GM19351 (cell line): Measurements from ENCODE around the gene SEZ6L.

Experiments used
- ATAC-seq: cut with Tn5 transposase; IDR thresholded peaks from one replicate; pipeline ENCODE4 v1.9.1; 2021; ENCODE audit warnings: mild to moderate bottlenecking, moderate library complexity; ENCODE audit not compliant: unreplicated experiment

SEZ6L gene

DNA sequence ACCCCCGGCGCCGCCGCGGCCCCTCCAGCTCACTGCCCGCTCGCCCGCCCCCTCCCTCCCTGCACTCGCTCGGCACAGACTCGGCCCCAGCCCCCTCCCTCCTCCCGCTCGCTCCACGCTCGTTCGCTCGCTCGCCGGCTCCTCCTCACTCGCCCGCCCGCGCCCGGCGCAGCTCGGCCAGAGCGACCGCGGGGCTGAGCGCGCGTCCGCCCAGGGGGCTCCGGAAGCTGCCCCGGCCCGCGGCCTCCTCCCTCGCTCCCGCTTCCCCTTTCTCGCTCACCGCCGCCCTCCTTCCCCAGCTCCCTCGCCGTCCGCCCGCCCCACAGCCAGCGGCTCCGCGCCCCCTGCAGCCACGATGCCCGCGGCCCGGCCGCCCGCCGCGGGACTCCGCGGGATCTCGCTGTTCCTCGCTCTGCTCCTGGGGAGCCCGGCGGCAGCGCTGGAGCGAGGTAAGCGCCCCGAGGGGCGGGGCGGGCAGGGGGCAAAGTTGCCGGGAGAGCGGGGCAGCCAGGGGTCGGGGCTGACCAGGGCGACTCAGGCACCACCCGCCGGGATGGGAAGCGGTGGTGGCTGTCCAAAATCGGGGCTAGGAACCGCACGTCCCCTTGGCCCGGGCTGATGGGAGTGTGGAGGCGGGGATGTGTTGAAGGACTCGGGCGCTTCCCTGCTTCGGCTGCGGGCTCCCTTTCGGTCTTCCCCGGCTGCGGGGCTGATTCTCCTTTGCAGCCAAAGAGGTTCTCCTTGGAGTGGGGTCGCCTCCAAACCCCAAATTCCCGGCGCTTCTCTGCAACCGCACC is at the start of gene SEZ6L:
Gene SEZ6L (plus strand): TSS at position 148 of the 797 bp plus-strand sequence. CDS start 208 bp downstream, at position 356.
- ATAC-seq: no peak

DNA sequence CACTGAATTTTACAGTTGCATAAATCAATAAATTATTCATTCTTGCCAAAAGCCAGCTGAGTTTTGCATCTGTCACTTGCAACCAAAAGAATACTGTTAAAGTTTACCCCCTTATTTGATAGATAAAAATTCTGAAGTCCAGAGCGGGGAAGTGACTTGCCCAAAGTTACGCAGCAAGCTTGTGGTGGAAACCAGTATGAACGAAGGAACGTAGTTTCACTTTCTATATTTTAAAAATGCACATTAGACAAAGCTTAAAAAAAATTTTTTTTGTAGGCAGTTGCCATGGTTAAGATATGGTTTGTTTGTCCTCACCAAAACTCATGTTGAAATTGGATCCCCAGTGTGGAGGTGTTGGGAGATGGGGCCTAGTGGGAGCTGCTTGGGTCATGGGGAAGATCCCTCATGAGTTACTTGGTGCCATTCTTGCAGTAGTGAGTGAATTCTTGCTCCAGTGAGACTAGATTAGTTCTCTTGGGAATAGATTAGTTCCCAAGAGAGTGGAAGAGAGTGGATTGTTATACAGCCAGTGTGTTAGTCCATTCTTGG is 46.3 kb upstream of the SEZ6L start:
- ATAC-seq: no peak

DNA sequence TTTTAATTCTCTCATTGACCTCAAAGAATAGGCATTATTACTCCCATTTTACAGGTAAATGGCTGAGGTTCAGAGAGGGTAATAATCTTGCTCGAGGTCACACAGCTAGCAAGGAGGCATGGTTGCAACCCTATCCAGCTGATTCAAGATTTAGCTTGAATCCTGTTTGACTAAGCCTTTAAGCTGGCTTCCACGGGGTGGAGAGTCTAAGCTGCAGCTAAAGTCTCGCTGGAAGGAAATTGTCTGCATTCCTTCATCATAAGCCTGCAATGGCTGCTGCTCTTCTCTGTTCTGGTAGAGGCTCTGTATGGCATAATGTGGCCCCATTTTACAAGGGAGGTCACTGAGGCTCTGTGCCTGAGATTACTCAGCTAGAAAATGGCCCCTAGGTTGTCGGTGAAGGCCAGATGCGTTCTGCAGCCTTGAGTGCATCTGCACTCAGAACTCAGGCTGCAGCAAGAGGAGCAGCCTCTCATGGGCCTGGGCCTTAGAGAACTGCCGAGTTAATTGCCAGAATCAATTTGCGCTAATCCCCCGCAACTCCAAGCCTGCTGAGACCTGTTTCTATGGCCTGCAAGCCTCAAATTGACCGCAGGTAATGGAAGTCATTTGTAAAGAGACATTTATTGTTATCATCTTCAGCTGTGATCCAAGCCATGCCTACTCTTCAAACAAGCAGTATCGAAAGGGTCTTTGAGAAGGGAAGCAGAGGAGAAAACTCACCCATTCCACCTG is 44.1 kb upstream of the SEZ6L start:
- no peak for ATAC-seq

DNA sequence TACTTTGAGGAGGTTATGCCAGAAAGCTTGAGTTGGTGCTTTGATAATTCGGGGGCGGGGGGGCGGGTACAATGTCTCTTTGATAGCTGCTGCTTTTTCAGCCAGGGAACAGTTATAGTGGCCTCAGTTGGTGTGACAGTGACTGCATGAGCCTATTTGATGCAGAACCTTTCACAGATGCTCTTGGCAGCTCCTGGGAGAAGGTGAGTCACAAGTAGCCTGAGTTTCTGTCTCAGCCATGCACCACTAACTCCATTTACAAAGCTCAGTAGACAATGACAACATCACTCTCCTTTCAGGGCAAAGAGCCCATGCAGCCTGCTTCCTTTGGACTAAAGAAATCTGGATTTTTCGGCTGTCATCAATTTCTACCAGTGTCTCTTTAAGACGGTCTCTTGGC is 42.1 kb upstream of the SEZ6L start:
- ATAC-seq: no peak

DNA sequence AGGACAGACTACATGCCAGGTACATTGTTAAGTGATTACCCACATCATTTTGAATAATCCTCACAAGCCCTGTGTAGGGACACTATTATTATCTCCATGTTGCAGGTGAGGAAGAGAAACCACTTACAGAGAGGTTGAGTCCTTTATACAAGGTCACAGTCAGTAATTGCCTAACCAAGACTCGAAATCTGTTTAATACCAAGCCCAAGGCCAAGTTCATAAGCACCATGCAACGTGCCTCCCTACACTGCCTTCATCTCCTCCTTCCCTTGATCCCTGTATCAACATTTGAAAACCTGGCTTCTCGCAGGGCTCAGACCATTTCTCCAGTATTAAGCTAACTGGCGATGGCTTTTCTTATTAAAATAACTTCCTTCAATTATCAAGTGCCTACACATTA is 41.7 kb upstream of the SEZ6L start:
- no peak for ATAC-seq

DNA sequence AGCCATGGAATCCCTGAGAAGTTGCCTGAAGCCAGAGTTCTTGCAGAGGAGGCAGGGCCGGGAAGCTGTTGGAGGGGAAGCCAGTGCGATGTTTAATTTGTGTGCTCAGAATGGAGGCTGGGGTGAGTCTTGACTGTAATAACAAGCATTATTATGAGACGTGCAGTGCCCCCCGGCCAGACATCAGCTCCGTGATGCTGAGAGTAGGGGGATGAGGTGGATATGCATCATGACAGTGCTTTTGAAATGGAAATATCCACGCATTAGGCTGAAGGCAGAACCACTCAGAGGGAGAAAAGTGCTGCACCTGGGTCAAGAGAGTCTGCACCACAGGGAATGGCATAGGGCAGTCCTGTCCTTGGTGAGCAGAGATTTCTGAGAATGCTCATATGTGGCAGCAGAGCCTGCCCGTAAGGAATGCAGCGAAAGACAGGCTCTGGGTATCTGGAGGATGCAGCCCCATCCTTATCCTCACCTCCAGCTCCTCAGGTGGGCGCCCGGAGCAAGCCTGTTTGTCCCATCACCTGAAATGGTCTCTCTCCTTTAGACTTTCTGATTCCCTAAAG is 37.6 kb upstream of the SEZ6L start:
- ATAC-seq: no peak

DNA sequence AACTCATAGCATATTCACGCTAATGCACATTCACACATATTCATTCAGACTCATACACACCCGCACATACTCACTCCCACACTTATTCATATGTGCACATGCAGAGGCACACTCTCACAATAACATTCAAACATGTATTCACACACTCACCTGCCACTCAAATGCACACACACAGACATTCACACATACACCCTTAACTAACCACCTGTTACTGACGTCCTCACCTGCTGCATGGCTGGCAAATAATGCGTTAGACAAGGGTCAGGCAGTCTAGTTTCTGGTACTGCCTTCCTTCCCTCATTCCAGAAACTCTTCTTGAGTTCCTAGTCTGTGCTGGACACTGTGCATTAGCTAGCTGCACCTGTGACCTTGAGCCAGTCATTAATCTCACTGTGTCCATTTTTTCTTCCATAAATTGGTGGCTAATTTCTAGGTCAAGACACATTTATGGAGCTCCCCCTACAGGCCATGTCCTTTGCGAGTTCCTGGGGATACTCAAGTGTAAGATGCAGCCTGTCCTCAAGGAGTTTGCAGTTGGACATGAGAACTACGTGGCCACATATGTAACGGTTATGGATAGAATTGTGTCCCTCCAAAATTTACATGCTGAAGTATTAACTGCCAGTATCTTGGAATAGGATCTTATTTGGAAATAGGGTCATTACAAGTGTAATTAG is 34.5 kb upstream of the SEZ6L start:
- no peak for ATAC-seq

DNA sequence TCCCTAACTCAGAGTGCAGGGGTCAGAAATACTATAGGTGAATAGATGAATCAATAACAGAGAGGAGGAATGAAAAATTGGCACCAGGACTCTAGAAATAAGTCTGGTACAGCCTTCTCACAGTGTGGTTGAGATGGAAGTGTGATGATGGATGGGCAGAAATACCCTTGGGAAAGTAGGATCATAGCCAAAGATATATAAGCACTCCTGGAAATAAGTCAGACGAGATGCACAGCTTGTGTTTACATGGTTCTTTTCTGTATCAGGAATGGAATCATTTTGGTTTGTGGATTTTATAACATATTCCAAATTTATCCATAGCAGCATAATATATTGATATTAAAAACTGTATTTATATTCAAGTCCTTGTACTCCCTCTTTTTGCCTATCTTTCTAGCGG is 33.5 kb upstream of the SEZ6L start:
- ATAC-seq: no peak

DNA sequence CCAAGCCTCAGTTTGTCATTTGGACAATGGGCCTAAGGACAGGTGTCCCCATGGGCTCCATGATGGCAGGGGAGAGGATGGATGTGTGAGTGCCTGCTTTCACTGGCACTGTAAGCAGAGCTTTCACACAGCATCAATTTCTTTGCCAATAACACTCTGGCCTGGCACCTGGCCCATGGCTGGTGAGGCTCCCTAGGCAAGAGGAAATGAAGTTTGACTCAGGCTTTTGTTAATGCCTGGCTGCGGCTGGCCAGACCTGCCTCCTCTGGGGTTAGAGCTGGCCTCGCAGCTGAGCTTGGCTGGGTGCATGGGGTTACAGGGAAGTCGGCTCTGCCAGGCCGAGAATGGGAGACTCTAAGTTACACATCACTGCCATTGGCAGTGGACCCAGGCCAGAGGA is 30.0 kb upstream of the SEZ6L start:
- no peak for ATAC-seq

DNA sequence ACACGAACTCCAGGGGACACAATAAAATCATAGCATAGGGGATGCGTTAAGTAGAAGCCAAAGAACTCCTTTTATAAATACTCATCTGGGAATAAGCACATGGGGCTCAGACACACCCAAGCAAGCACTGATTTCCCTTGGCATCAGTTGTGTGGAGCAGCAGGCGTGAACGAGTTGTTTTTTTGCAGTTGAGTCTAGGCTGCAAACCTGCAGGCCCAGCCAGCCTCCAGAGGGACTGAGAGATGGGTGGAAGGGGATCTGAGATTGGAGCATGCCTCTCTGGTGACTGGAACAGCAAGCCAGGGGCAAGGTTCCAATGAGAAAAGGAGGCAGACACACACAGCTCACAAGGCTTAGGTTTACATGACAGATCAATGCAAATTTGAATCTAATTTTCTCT is 27.4 kb upstream of the SEZ6L start:
- no peak for ATAC-seq

DNA sequence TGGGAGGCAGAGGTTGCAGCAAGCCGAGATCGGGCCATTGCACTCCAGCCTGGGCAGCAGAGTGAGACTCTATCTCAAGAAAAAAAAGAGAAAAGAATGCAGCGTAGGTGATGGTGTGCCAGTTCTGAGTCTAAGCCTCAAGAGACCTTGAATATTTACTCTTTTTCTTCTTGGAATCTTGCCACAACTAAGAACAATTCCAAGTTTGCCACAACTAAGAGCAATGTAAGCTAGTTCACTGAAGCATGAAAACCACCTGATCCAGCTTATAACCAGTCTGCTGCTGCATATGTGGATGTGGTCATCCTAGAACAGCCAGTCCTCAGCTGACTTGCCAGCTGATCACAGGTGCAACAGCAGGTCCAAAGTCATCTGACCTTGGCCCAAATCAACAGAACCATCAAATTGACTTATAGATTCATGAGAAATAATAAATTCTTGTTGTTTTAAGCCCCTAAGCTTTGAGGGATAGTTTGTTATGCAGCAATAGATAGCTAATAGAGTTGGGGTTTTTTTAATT is 25.4 kb upstream of the SEZ6L start:
- no peak for ATAC-seq

DNA sequence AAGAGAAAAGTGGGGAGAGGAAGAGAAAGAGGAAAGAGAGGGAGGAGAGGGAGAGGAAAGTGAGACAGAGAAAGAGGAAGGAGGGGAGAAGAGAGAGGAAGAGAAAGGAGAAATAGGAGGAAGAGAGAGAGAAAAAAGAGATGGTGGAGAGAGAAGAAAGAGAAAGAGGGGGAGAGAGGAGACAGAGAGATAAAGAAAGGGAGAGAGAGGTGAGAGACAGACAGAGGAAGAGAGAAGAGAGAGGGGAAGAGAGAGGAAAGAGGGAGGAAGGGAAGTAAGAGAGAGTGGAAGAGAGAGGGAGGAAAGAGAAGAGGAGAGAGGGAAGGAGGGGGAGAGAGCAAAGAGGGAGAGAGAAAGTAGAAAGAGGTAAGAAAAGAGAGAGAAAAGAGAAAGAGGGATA is 9.4 kb upstream of the SEZ6L start:
- no peak for ATAC-seq

DNA sequence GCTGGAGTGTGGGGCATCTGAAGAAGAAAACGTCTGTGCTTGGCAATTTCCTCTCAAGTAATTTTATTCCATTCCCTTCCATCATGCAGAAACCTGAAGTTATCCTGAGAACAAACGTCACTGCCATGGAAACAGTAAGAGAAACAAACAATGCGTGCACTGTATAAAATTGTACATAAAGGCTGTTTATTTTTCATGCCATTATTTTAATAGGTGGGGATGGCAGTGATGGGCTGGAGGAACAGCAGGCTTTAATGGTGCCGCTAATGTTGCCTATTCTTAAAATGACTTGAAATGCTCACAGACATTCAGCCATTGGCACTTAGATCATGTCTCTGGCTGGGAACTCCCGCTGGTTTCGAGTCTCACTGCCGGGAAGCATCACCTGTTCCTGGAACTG is 7.5 kb upstream of the SEZ6L start:
- no peak for ATAC-seq

DNA sequence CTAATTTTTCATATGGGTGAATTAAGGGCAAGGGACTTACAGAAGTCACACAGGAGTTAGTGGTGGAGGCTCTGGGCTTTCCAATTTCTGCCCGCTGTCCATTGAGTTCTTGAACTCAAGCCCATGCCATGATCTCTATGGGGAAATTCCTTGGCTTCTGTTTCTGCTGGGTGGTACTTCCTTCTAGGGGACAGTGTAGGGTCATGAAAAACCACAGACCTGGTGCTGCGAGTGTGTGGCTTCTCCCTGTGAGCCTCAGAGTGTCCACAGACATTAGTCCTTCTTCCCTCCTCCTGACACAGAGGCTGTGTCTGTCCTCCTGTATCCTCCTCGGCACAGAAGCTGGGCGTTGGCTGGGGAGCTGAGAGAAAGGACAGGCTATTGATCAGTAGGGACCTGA is 6.3 kb upstream of the SEZ6L start:
- no peak for ATAC-seq

DNA sequence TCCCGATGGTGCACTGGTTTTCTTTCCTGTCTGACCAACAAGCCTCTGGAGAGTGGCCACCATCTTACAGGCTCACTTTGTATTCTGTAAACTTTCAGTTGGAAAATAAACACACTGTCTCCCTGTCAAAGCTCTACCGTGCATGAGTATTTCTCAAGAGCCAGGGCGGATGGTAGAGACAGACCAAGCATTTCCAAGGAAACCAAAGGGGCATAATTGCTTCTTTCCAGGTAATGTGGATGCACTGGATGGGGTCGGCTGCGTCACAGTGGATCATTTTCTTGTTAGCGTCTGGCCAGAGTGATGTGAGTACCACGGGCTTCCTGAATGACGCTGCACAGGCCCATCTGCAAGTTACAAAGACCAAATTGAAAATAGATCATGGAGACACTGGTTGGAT is 5.1 kb upstream of the SEZ6L start:
- ATAC-seq: no peak

DNA sequence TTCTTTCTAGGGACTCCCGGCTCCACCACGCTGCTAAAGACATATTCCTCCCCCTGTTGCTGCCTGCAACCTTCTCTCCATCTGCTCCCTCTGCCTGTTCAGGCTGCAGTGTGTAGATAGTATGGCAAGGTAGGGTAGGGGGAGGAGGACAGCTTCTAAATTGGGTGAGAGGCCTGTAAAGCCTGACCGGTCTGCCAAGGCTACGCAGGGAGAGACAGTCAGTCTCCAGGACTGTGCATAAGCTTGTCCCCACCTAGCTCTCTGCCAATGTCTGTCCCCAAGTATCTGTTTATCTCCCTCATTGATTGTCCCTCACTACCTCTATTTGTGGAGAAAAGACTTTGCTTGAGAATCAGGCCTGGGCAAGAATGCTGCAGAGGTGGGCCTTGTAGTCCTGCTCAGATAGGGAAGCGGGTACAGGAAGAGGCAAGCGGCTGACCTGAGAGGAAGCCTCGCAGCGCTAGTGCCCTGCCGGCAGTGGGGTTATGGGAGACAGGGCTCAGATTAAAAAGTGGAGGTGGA is 871 bp upstream of the SEZ6L start:
- no peak for ATAC-seq

DNA sequence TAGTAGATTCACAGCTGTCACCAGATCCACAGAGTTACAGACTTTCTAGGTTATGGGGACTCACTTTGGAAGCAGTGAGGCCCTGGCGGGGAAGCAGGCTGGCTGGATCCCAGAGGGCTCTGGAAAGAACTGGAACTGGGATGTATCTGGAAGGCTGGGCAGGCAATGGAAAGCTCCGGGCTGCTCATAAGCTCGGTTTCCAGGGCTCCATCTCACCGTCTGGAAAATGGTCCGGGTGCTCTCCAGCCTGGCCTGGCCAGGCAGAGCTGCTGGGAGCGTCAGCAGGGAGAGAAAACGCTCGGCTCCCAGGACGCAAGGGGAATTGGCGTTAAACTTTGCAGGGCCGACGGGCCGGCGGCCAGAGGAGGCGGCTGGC is 335 bp upstream of the SEZ6L start:
- ATAC-seq: no peak

DNA sequence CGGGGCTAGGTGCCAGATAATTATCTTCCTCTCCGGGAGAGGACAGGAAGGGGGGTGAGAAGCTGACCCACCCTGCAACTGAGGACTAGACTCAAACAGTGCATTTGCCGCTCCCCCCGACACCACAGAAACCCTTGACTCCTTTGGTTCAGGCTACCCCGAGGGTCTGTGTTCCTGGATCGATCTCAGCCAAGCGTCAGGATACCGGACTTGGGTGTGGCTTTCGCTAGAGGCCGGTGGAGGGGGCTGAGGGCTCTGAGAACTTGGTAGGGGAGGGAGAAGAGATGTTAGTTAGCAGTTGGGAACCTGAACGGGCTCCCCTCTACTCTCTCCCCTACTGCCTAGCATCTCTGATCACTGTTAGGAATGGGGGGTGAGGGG is 840 bp downstream of the SEZ6L start:
- ATAC-seq: no peak

DNA sequence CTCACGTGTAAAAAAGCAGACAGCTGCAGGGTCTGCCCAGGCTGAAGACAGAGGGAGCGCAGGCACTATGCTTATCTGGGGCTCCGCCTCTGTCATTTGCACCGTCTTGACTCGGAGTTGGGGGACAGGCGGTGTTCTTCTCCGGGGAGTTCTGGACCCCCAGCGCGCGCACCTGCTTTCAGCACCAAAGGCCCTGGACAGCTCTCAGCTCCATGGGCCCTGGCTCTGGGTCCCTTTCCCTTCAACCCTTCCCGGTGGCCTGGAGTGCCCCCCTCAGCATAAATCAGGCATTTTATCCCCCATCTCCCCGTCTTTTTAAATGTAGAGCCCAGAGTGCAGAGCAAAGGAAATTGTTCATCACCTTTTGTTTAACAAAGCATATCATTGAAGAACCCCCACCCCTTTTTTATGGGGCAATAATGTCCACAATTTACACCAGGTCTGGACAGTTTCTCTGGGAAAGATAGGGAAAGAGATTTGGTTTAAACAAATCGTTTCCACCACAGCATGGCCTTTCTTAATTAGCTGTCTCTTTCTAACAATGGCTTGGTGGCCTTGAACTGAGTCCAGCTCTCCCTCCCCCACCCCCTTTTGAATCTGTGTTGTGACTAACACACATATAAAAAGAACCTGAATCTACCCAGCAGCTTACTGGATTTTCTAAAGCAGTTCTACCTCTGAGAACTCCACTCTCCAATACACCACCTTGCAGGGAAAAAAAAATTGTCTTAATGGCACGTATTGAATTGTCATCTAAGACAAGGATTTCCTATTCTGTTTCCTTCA is 1.7 kb downstream of the SEZ6L start:
- ATAC-seq: no peak

DNA sequence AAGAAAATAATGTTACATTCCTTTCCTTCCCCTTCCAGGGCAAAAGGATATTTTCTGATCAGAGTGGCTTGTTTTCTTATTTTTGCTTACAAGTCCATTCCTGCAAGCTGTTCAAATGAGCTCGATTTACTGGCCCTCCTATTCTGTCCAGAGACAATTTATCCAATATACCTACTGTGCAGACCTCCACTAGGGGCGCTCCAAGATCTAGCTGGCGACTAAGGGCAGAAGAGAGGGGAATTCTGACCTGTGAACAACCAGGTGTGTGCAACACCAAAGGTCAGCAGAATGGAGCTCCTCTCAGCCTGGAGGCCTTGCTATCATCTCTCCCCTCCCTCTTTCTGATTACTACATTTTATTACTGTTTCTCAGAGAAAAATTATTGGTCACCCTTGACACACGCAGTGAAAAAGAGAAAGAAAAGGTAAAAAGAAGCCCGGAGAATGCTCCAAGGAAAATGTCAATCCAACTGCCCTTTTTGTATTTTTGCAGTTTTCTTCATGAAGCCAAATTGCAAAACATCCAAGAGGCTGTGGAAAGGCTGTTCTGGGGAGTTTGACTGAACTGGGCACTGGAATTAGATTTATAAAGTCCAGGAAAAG is 3.2 kb downstream of the SEZ6L start:
- no peak for ATAC-seq
